SK-N-SH treated with all-trans-retinoic acid at 6 μM for 48 hours (cell line): Measurements from ENCODE around the gene AP3S2.
A peak's percentile ranks its signal among the peaks of the same experiment; 100 is the strongest.

Source experiments
- ATAC-seq: fragments of 200-7000 bp; cut with Tn5 transposase; 3 replicates; pipeline ENCODE4 v1.9.1; 2020; ENCODE audit warnings: mild to moderate bottlenecking, moderate library complexity
- GLIS3 ChIP-seq: fragments of 250-450 bp; sonication (Bioruptor Pico); IDR thresholded peaks from 2 replicates; pipeline ENCODE4 v1.5.0; 2020; ENCODE audit warnings: mild to moderate bottlenecking, moderate library complexity
- ISL1 ChIP-seq: fragments of 250-450 bp; sonication (Bioruptor Pico); IDR thresholded peaks from 2 replicates; pipeline ENCODE4 v2.1.2; 2022; ENCODE audit warnings: mild to moderate bottlenecking, moderate library complexity
- POU6F1 ChIP-seq: fragments of 250-450 bp; sonication (Bioruptor Pico); IDR thresholded peaks from 2 replicates; pipeline ENCODE4 v1.8.0; 2021; ENCODE audit warnings: low read depth, mild to moderate bottlenecking, moderate library complexity, borderline replicate concordance
- RARB ChIP-seq: fragments of 250-450 bp; sonication (Bioruptor Pico); IDR thresholded peaks from 2 replicates; pipeline ENCODE4 v1.8.0; 2021; ENCODE audit warnings: mild to moderate bottlenecking, moderate library complexity
- SNAI2 ChIP-seq: fragments of 250-450 bp; sonication (Bioruptor Pico); IDR thresholded peaks from 2 replicates; pipeline ENCODE4 v1.5.0; 2020; ENCODE audit warnings: mild to moderate bottlenecking, moderate library complexity
- TCF4 ChIP-seq: fragments of 250-450 bp; sonication (Bioruptor Pico); IDR thresholded peaks from 2 replicates; pipeline ENCODE4 v1.8.0; 2021; ENCODE audit warnings: mild to moderate bottlenecking, moderate library complexity, borderline replicate concordance
- TOX ChIP-seq: fragments of 250-450 bp; sonication (Bioruptor Pico); IDR thresholded peaks from 2 replicates; pipeline ENCODE4 v1.8.0; 2021; ENCODE audit warnings: mild to moderate bottlenecking, moderate library complexity, borderline replicate concordance
- TSHZ2 ChIP-seq: fragments of 250-450 bp; sonication (Bioruptor Pico); IDR thresholded peaks from 2 replicates; pipeline ENCODE4 v1.5.0; 2020; ENCODE audit warnings: mild to moderate bottlenecking, moderate library complexity
- ZC3H10 ChIP-seq: fragments of 250-450 bp; sonication (Bioruptor Pico); IDR thresholded peaks from 2 replicates; pipeline ENCODE4 v1.5.1; 2021; ENCODE audit warnings: mild to moderate bottlenecking, moderate library complexity
- ZFP3 ChIP-seq: fragments of 250-450 bp; sonication (Bioruptor Pico); IDR thresholded peaks from 2 replicates; pipeline ENCODE4 v1.5.0; 2020; ENCODE audit warnings: mild to moderate bottlenecking, moderate library complexity
- ZFP30 ChIP-seq: fragments of 450-650 bp; formaldehyde crosslinking; IDR thresholded peaks from 2 replicates; pipeline ENCODE4 v1.5.0; 2022; ENCODE audit warnings: mild to moderate bottlenecking, moderate library complexity
- ZNF565 ChIP-seq: fragments of 450-650 bp; formaldehyde crosslinking; conservative IDR thresholded peaks from 2 replicates; pipeline ENCODE4 v1.5.0; 2020; ENCODE audit warnings: low read depth, mild to moderate bottlenecking, moderate library complexity
- ZNF70 ChIP-seq: fragments of 450-650 bp; formaldehyde crosslinking; IDR thresholded peaks from 2 replicates; pipeline ENCODE4 v1.5.0; 2020; ENCODE audit warnings: mild to moderate bottlenecking, moderate library complexity
- TF ChIP-seq, protein P1 (sequence below): fragments of 250-450 bp; sonication (Bioruptor Pico); IDR thresholded peaks from 2 replicates; pipeline ENCODE4 v1.5.1; 2021; ENCODE audit warnings: mild to moderate bottlenecking, moderate library complexity
- TF ChIP-seq, protein P2 (sequence below): fragments of 250-450 bp; sonication (Bioruptor Pico); IDR thresholded peaks from 2 replicates; pipeline ENCODE4 v1.8.0; 2020; ENCODE audit warnings: mild to moderate bottlenecking, moderate library complexity, borderline replicate concordance
- TF ChIP-seq, protein P3 (sequence below): fragments of 250-450 bp; sonication (Bioruptor Pico); IDR thresholded peaks from 2 replicates; pipeline ENCODE4 v1.5.1; 2020; ENCODE audit warnings: low read depth, mild to moderate bottlenecking, moderate library complexity

AP3S2 gene

DNA sequence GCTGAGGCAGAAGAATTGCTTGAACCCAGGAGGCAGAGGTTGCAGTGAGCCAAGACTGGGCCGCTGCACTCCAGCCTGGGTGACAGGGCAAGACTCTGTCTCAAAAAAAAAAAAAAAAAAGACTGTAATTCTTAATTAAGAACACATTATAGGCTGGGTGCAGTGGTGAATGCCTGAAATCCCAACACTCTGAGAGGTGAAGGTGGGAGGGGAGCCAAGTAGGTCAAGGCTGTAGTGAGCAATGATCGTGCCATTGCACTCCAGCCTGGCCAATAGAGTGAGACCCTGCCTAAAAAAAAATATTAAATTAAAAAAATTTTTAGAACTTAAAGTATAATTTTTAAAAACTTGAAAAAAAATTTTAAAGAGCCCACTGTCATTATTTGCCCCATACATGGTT, 32.4 kb upstream of the AP3S2 start (continued):
- TF ChIP-seq, protein P1, sequence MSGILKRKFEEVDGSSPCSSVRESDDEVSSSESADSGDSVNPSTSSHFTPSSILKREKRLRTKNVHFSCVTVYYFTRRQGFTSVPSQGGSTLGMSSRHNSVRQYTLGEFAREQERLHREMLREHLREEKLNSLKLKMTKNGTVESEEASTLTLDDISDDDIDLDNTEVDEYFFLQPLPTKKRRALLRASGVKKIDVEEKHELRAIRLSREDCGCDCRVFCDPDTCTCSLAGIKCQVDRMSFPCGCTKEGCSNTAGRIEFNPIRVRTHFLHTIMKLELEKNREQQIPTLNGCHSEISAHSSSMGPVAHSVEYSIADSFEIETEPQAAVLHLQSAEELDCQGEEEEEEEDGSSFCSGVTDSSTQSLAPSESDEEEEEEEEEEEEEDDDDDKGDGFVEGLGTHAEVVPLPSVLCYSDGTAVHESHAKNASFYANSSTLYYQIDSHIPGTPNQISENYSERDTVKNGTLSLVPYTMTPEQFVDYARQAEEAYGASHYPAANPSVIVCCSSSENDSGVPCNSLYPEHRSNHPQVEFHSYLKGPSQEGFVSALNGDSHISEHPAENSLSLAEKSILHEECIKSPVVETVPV: no peak
- TF ChIP-seq, protein P2, sequence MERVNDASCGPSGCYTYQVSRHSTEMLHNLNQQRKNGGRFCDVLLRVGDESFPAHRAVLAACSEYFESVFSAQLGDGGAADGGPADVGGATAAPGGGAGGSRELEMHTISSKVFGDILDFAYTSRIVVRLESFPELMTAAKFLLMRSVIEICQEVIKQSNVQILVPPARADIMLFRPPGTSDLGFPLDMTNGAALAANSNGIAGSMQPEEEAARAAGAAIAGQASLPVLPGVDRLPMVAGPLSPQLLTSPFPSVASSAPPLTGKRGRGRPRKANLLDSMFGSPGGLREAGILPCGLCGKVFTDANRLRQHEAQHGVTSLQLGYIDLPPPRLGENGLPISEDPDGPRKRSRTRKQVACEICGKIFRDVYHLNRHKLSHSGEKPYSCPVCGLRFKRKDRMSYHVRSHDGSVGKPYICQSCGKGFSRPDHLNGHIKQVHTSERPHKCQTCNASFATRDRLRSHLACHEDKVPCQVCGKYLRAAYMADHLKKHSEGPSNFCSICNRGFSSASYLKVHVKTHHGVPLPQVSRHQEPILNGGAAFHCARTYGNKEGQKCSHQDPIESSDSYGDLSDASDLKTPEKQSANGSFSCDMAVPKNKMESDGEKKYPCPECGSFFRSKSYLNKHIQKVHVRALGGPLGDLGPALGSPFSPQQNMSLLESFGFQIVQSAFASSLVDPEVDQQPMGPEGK (CRISPR knock-in tag): no peak
- TF ChIP-seq GLIS3 (CRISPR knock-in tag) (no peak), ZC3H10 (CRISPR knock-in tag) (no peak)

DNA sequence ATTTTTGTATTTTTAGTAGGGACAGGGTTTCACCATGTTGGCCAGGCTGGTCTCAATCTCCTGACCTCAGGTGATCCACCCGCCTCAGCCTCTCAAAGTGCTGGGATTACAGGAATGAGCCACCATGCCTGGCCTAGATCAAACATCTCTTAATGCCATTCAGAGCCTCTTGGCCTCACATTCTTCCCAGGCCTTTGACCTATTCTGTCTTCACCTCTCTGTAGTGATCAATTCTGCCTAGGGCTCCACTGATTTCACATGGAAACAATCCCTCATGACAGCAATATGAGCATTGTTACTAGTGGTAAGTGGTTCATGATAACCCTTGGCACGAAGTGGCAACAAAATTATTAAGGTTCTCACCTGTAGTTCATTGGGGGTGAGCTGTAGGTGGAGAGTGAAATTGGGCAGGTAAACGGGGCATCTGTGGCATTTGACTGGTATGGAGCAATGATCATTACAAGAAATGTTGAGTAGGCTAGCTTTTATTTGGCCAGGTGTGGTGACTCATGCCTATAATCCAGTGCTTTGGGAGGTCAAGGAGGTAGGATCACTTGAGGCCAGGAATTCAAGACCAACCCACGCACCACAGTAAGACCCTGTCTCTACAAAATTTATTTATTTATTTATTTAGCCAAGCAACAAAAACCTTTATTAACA, 23.8 kb upstream of the AP3S2 start:
- TF ChIP-seq ZNF565 (CRISPR knock-in tag): no peak
- TF ChIP-seq SNAI2 (CRISPR knock-in tag): no peak
- no peak for TF ChIP-seq POU6F1 (CRISPR knock-in tag)
- TF ChIP-seq ZFP30: no peak
- no peak for TF ChIP-seq ZC3H10 (CRISPR knock-in tag)
- TF ChIP-seq TCF4 (CRISPR knock-in tag): no peak
- TF ChIP-seq RARB: no peak
- TF ChIP-seq, protein P3, sequence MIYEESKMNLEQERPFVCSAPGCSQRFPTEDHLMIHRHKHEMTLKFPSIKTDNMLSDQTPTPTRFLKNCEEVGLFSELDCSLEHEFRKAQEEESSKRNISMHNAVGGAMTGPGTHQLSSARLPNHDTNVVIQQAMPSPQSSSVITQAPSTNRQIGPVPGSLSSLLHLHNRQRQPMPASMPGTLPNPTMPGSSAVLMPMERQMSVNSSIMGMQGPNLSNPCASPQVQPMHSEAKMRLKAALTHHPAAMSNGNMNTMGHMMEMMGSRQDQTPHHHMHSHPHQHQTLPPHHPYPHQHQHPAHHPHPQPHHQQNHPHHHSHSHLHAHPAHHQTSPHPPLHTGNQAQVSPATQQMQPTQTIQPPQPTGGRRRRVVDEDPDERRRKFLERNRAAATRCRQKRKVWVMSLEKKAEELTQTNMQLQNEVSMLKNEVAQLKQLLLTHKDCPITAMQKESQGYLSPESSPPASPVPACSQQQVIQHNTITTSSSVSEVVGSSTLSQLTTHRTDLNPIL (CRISPR knock-in tag): no peak
- TF ChIP-seq, protein P1: no peak
- TF ChIP-seq TSHZ2: no peak
- ATAC-seq: no peak

DNA sequence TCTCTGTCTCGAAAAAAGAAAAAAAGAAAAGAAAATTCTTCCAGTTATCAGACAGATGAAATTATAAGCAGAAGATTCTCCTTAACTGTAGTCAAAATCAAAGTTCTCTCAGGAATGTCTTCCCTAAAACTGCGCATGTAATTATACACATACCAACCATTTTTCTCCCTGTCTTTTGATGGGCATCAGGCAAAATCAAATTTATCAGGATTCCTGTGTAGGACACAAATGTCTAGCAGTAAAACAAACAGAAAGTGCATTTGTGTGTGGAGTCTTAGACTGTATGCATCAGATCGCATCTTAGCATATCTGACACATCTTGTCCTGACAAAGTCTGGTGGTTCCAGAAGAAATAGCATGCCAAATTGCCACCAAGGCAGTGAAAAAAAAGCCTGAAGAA, 22.9 kb upstream of the AP3S2 start:
- TF ChIP-seq ISL1 (CRISPR knock-in tag): peak; percentile 67
- no peak for TF ChIP-seq TOX (CRISPR knock-in tag)
- TF ChIP-seq, all 23 proteins: peak for 1
- ATAC-seq: peak; percentile 20

- no peak for TF ChIP-seq ZNF565 (CRISPR knock-in tag)
- peak; percentile 54; the same call in 1 of the 2 replicates for TF ChIP-seq ZNF70 (CRISPR knock-in tag)
- TF ChIP-seq ZFP3 (CRISPR knock-in tag): no peak
- TF ChIP-seq POU6F1 (CRISPR knock-in tag): no peak
- ATAC-seq: peak; percentile 88
Measured at GRCh38 chr15:89912674-89913396, 19.0 kb upstream of the AP3S2 start, which contains the start of gene ARPIN. Gene ARPIN, minus strand, starts transcription at chr15:89912952. Its CDS starts 117 bp downstream, at chr15:89912835.
